ENCODE measurements around the gene FAM193A.

GRCh38 chr4:2648159-2648814 is 111.8 kb downstream of the FAM193A start:
- no peak for TF ChIP-seq CTCF (IDR thresholded peaks at IDR 0.05; ENCODE audit: low read length)
- TF ChIP-seq EZH2 (IDR thresholded peaks at IDR 0.05; ENCODE audit: borderline replicate concordance, low read length) = no peak

Data from OCI-LY1 (cell line).